Gastrocnemius medialis (tissue), 4 donors: Measurements from ENCODE around the gene FGF10.

Source experiments
- CTCF ChIP-seq, 5 experiments: fragments of 450-650 bp in 3 of 5; fragments of 200-600 bp in 2 of 5; sonication (generic) in 2 of 5; IDR thresholded peaks in 4 of 5; conservative IDR thresholded peaks in 1 of 5; 1 replicate in 4 of 5; 2 replicates in 1 of 5; pipeline ENCODE4 v1.5.1; 2016 to 2019; ENCODE audit warnings: antibody characterized with exemption in 5 of 5, mild to moderate bottlenecking in 3 of 5, moderate library complexity in 3 of 5
- POLR2A ChIP-seq, 2 donors: fragments of 450-650 bp; IDR thresholded peaks; one replicate each; pipeline ENCODE4 v1.6.1; 2017; ENCODE audit warnings: antibody characterized with exemption in 2 of 2, mild to moderate bottlenecking in 2 of 2, moderate library complexity in 2 of 2

- no peak for TF ChIP-seq CTCF (IDR thresholded peaks at IDR 0.05 in 4 of 5, conservative IDR thresholded peaks at IDR 0.05 in 1 of 5)
- no peak for TF ChIP-seq POLR2A (IDR thresholded peaks at IDR 0.05)
Measured at GRCh38 chr5:44275908-44276307, 113.3 kb downstream of the FGF10 start.
